H1 (cell line): ENCODE data around the gene AGRN. TPM values are rescaled to one million over a fixed set of nuclear protein-coding genes. Genes with fewer than 3 reads are reported as not detected.

ENCODE experiments used
- CTCF ChIA-PET: fragments of 300-600 bp; sonication (Branson Sonifier 250); formaldehyde crosslinking; loops from one replicate; lab custom pipeline; 2021; ENCODE audit not compliant: partially characterized antibody; lab: Charles Lee
- POLR2A ChIA-PET: fragments of 300-600 bp; sonication (Branson Sonifier 250); formaldehyde crosslinking; loops from one replicate; lab custom pipeline; 2021; ENCODE audit warnings: inconsistent platforms; ENCODE audit not compliant: partially characterized antibody; lab: Charles Lee
- DNase-seq, 2 experiments: peaks; one replicate each; pipeline versions ENCODE4 v3.0.0 to v3.0.0-alpha.2; 2010 to 2022; ENCODE audit warnings: low spot score in 2 of 2, low read depth in 1 of 2, mixed read lengths in 1 of 2
- FAIRE-seq: peaks from 2 replicates; lab custom pipeline; 2011; peaks lifted over from hg19 to GRCh38; lab: Jason Lieb, UNC
- H2AFZ ChIP-seq: 2 replicates; pipeline ENCODE4 v1.8.1; 2012; ENCODE audit warnings: low read length, inconsistent platforms
- H2AK5ac ChIP-seq: 2 replicates; pipeline ENCODE4 v1.6.1; 2013; ENCODE audit warnings: low read depth, low read length
- H2BK120ac ChIP-seq: replicated peaks from 2 replicates; pipeline ENCODE3; 2013; ENCODE audit warnings: low read depth, low read length, inconsistent platforms
- H2BK12ac ChIP-seq: 2 replicates; pipeline ENCODE4 v1.6.1; 2013; ENCODE audit warnings: low read depth, low read length
- H2BK15ac ChIP-seq: 2 replicates; pipeline ENCODE4 v1.6.1; 2013; ENCODE audit warnings: low read length
- H2BK20ac ChIP-seq: 2 replicates; pipeline ENCODE4 v1.6.1; 2013; ENCODE audit warnings: low read length
- H2BK5ac ChIP-seq: 2 replicates; pipeline ENCODE4 v1.6.1; 2013; ENCODE audit warnings: low read depth, low read length
- H3K14ac ChIP-seq: 2 replicates; pipeline ENCODE4 v1.6.1; 2013; ENCODE audit warnings: inconsistent platforms; ENCODE audit not compliant: insufficient read length
- H3K18ac ChIP-seq: 2 replicates; pipeline ENCODE4 v1.6.1; 2013; ENCODE audit warnings: low read length; ENCODE audit errors: extremely low read depth
- H3K23ac ChIP-seq: 2 replicates; pipeline ENCODE4 v1.6.1; 2013; ENCODE audit warnings: inconsistent platforms; ENCODE audit not compliant: insufficient read length
- H3K23me2 ChIP-seq: 2 replicates; pipeline ENCODE4 v1.6.1; 2013; ENCODE audit warnings: low read depth, low read length
- H3K27ac ChIP-seq: 2 replicates; pipeline ENCODE4 v1.6.1; 2011; ENCODE audit warnings: low read depth, low read length, inconsistent platforms
- H3K27me3 ChIP-seq, 4 experiments: replicated peaks in 1 of 4; 1 replicate in 1 of 4; 2 replicates in 3 of 4; pipeline versions ENCODE4 v1.6.1 to v1.8.1; 2011 to 2013; ENCODE audit warnings: low read length in 3 of 4, mild to moderate bottlenecking in 3 of 4, inconsistent platforms in 2 of 4, mixed read lengths in 2 of 4, moderate library complexity in 1 of 4; ENCODE audit not compliant: control insufficient read depth in 3 of 4, insufficient read depth in 3 of 4; ENCODE audit errors: extremely low read depth in 1 of 4
- H3K36me3 ChIP-seq, 4 experiments: 2 replicates each; pipeline versions ENCODE4 v1.6.1 to v1.8.1; 2011 to 2013; ENCODE audit warnings: mild to moderate bottlenecking in 4 of 4, low read length in 3 of 4, moderate library complexity in 2 of 4, control low read depth in 1 of 4, inconsistent platforms in 1 of 4; ENCODE audit not compliant: insufficient read depth in 4 of 4, control insufficient read depth in 2 of 4
- H3K4ac ChIP-seq: replicated peaks from 2 replicates; pipeline ENCODE3; 2013; ENCODE audit warnings: low read length, low read depth, mixed read lengths, inconsistent platforms; ENCODE audit not compliant: insufficient read length
- H3K4me1 ChIP-seq, 4 experiments: replicated peaks in 1 of 4; 1 replicate in 1 of 4; 2 replicates in 3 of 4; pipeline versions ENCODE4 v1.6.1 to v1.8.1; 2011 to 2013; ENCODE audit warnings: low read length in 3 of 4, inconsistent platforms in 2 of 4, mixed read lengths in 1 of 4; ENCODE audit not compliant: insufficient read depth in 4 of 4, control insufficient read depth in 3 of 4
- H3K4me2 ChIP-seq, 2 experiments: 2 replicates each; pipeline versions ENCODE4 v1.6.1 to v1.8.1; 2011 to 2013; ENCODE audit warnings: low read depth in 2 of 2, low read length in 2 of 2, control low read depth in 1 of 2, inconsistent platforms in 1 of 2, mild to moderate bottlenecking in 1 of 2; ENCODE audit not compliant: insufficient read depth in 1 of 2
- H3K4me3 ChIP-seq, 4 experiments: fragments of 200-600, 300-600 bp in 1 of 4; sonication (generic), shearing (Covaris generic), sonication (Bioruptor Twin) in 1 of 4; 2 replicates each; pipeline versions ENCODE4 v1.5.1 to v1.8.1; 2011 to 2016; ENCODE audit warnings: low read length in 4 of 4, low read depth in 3 of 4, control low read depth in 2 of 4, inconsistent platforms in 2 of 4, mild to moderate bottlenecking in 2 of 4, mixed read lengths in 1 of 4, moderate library complexity in 1 of 4; ENCODE audit not compliant: insufficient read depth in 2 of 4; ENCODE audit errors: extremely low read depth in 1 of 4
- H3K56ac ChIP-seq: replicated peaks from 2 replicates; pipeline ENCODE3; 2013; ENCODE audit warnings: low read depth, mild to moderate bottlenecking, mixed read lengths, low read length, inconsistent platforms; ENCODE audit not compliant: insufficient read length
- H3K79me1 ChIP-seq: 2 replicates; pipeline ENCODE4 v1.6.1; 2013; ENCODE audit warnings: low read depth, low read length, control low read depth
- H3K79me2 ChIP-seq, 2 experiments: 2 replicates each; pipeline versions ENCODE4 v1.6.1 to v1.8.1; 2012 to 2013; ENCODE audit warnings: low read length in 2 of 2, mild to moderate bottlenecking in 2 of 2, inconsistent platforms in 1 of 2; ENCODE audit not compliant: insufficient read depth in 2 of 2, control insufficient read depth in 1 of 2
- H3K9ac ChIP-seq, 4 experiments: replicated peaks in 1 of 4; 1 replicate in 1 of 4; 2 replicates in 3 of 4; pipeline versions ENCODE4 v1.6.1 to v1.8.1; 2011 to 2013; ENCODE audit warnings: low read depth in 3 of 4, low read length in 3 of 4, control low read depth in 2 of 4, mild to moderate bottlenecking in 2 of 4, moderate library complexity in 2 of 4, inconsistent platforms in 1 of 4; ENCODE audit errors: extremely low read depth in 1 of 4
- H3K9me3 ChIP-seq, 2 experiments: 2 replicates each; pipeline versions ENCODE4 v1.6.1 to v1.8.1; 2012 to 2013; ENCODE audit warnings: mild to moderate bottlenecking in 2 of 2, moderate library complexity in 2 of 2, control low read depth in 1 of 2, inconsistent platforms in 1 of 2, low read depth in 1 of 2, low read length in 1 of 2, mixed read lengths in 1 of 2; ENCODE audit not compliant: insufficient read depth in 2 of 2
- H4K20me1 ChIP-seq, 2 experiments: replicated peaks in 1 of 2; 2 replicates each; pipeline versions ENCODE3 to v1.8.1; 2011 to 2013; ENCODE audit warnings: inconsistent platforms in 2 of 2, low read length in 2 of 2, mild to moderate bottlenecking in 1 of 2; ENCODE audit not compliant: insufficient read depth in 2 of 2, control insufficient read depth in 1 of 2
- H4K5ac ChIP-seq: 2 replicates; pipeline ENCODE4 v1.6.1; 2013; ENCODE audit warnings: low read length, low read depth, mixed read lengths, inconsistent platforms; ENCODE audit not compliant: insufficient read length
- H4K8ac ChIP-seq: 2 replicates; pipeline ENCODE4 v1.8.0; 2013; ENCODE audit warnings: mild to moderate bottlenecking, moderate library complexity, low read length, inconsistent platforms; ENCODE audit not compliant: insufficient read depth; ENCODE audit errors: extremely low read depth
- H4K91ac ChIP-seq: replicated peaks from 2 replicates; pipeline ENCODE3; 2013; ENCODE audit warnings: low read length, mixed read lengths, inconsistent platforms; ENCODE audit not compliant: insufficient read length
- E2F6 ChIP-seq: IDR thresholded peaks from 2 replicates; pipeline ENCODE4 v1.6.1; 2012; ENCODE audit warnings: inconsistent platforms
- WGBS, 2 experiments: shearing (Covaris generic) in 1 of 2; methylation state at CpG; one replicate each; pipeline versions ENCODE4 v1.1.6 to v1.1.7; 2013 to 2015; ENCODE audit warnings: low lambda C conversion rate in 2 of 2, mixed read lengths in 2 of 2, inconsistent platforms in 1 of 2, low coverage in 1 of 2, missing lambda C conversion rate in 1 of 2; ENCODE audit not compliant: insufficient replicate concordance in 2 of 2, insufficient coverage in 1 of 2, insufficient read length in 1 of 2; ENCODE audit errors: extremely low coverage in 1 of 2, missing lambda C conversion rate in 1 of 2; 5-methylcytosine and 5-hydroxymethylcytosine counted together
- polyA plus RNA-seq, 7 experiments: library from polyadenylated mRNA; depleted of rRNA in 3 of 7; stranded (reverse) in 5 of 7; unstranded in 2 of 7; fragments of >200 nt in 5 of 7; fragments of 200-250 nt in 2 of 7; gene quantifications; 1 replicate in 5 of 7; 2 replicates in 1 of 7; 4 replicates in 1 of 7; pipeline versions ENCODE4 v1.2.1 to v1.2.3, GENCODE V29; 2011 to 2013; ENCODE audit warnings: missing spikeins in 2 of 7, mixed read lengths in 2 of 7
- total RNA-seq: library from RNA; stranded (reverse); fragmentation: NEBNext Ultra II Directional; extraction: Animal tissue kit (Norgen Biotek cat#: 25700); gene quantifications from 2 replicates; pipeline ENCODE4 v1.2.1, GENCODE V29; 2021

AGRN gene
- total and polyA plus RNA-seq, 2 of the 8 experiments (the other 6 are each of a cell fraction or from before 2014, with no cell fraction given): 52.3 to 155 TPM

- Histone ChIP-seq H3K14ac (no peak overlapping the region), H4K91ac (no peak overlapping the region), H2BK20ac (no peak overlapping the region), H2AK5ac (no peak overlapping the region), H3K9ac (no peak overlapping the region), H3K23ac (no peak overlapping the region), H4K5ac (no peak overlapping the region), H2AFZ (no peak overlapping the region), H3K18ac (no peak overlapping the region), H2BK120ac (no peak overlapping the region), H3K79me2 (no peaks in the 10 kb centered on the region), H3K9me3 (no peaks in the 10 kb centered on the region), H3K4ac (no peak overlapping the region), H3K23me2 (peaks cover 5% of the 10 kb centered on the region; the same call in 1 of the 2 replicates), H3K4me3 (no peak overlapping the region), H3K4me1 (peaks cover 0 to 15% (median 5%) of the 10 kb centered on the region in 4 experiments; a peak in 4 of 7 replicates), H3K56ac (no peak overlapping the region), H3K4me2 (no peak overlapping the region), H2BK5ac (no peak overlapping the region), H3K27me3 (peaks cover 0 to 27% (median 13%) of the 10 kb centered on the region in 4 experiments; a peak in 5 of 7 replicates), H2BK12ac (no peak overlapping the region; the same call in 1 of the 2 replicates), H4K20me1 (peaks cover 0 to 9% of the 10 kb centered on the region in 2 experiments), H2BK15ac (no peak overlapping the region), H3K36me3 (no peaks in the 10 kb centered on the region), H3K27ac (no peak overlapping the region), H4K8ac (no peak overlapping the region), H3K79me1 (no peaks in the 10 kb centered on the region)
- 73% methylated on average over 7 of the region's 17 CpGs; no CpG with 5 or more reads in 1 of the 2 experiments for WGBS, 2 experiments
- ChIA-PET POLR2A (interaction anchor here (1.1 to 1.4 kb wide), 2 partner anchors 32 to 257 kb away, joined by 3 read pairs; partner anchors contain the start of genes B3GALT6 and SDF4), CTCF (interaction anchor here (0.6 to 7.0 kb wide), 9 partner anchors 9 to 320 kb away, joined by 3 to 53 read pairs (median 4); partner anchors contain the start of genes NOC2L and PERM1)
- FAIRE-seq: no peak
- no peak for DNase-seq
- TF ChIP-seq E2F6: no peak
These were observed 45.1 kb upstream of the AGRN start for GRCh38 chr1:974687-975328.
